Smooth muscle cell of the pulmonary artery (primary cell): ENCODE data around the gene KIR2DL4. TPM values are rescaled to one million over a fixed set of nuclear protein-coding genes. Genes with fewer than 3 reads are reported as not detected.

ENCODE experiments used
- total RNA-seq: library from RNA; depleted of rRNA; stranded (reverse); fragments of >200 nt; gene quantifications from 2 replicates; pipeline ENCODE4 v1.2.3, GENCODE V29; 2014

KIR2DL4 gene
- total RNA-seq: not detected in 2 replicates

DNA sequence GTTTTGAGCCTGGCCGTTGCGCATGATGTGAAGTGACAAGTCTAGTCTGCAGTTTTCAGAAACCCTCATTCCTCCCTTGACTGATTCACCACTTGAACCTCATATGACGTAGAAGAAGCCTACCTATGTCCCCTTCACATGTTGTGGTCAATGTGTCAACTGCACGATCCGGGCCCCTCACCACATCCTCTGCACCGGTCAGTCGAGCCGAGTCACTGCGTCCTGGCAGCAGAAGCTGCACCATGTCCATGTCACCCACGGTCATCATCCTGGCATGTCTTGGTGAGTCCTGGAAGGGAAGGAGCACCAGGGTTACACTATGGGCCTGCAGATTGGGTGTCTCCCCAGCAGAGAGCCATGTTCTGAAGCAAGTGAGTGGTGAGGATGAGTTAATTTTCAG is at the start of gene KIR2DL4:
Gene KIR2DL4 (plus strand): TSS at position 201 of the 400 bp plus-strand sequence. CDS start 42 bp downstream, at position 243.

DNA sequence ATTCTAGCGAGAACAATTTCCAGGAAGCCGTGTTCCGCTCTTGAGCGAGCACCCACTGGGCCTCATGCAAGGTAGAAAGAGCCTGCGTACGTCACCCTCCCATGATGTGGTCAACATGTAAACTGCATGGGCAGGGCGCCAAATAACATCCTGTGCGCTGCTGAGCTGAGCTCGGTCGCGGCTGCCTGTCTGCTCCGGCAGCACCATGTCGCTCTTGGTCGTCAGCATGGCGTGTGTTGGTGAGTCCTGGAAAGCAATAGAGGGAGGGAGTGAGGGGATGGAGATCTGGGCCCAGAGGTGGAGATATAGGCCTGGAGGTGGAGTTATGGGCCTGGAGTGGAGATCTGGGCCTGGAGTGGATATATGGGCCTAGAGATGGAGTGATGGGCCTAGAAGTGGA is 33.8 kb upstream of the KIR2DL4 start, which contains the start of gene KIR2DL1:
Gene KIR2DL1 (plus strand): TSS at position 148 of the 400 bp plus-strand sequence. CDS start 58 bp downstream, at position 206.

DNA sequence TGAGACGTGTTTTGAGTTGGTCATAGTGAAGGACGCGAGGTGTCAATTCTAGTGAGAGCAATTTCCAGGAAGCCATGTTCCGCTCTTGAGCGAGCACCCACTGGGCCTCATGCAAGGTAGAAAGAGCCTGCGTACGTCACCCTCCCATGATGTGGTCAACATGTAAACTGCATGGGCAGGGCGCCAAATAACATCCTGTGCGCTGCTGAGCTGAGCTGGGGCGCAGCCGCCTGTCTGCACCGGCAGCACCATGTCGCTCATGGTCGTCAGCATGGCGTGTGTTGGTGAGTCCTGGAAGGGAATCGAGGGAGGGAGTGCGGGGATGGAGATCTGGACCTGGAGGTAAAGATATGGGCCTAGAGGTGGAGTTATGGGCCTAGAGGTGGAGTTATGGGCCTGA is 12.8 kb downstream of the KIR2DL4 start, which contains the start of gene KIR3DL1:
Gene KIR3DL1 (plus strand): TSS at position 218 of the 400 bp plus-strand sequence.

DNA sequence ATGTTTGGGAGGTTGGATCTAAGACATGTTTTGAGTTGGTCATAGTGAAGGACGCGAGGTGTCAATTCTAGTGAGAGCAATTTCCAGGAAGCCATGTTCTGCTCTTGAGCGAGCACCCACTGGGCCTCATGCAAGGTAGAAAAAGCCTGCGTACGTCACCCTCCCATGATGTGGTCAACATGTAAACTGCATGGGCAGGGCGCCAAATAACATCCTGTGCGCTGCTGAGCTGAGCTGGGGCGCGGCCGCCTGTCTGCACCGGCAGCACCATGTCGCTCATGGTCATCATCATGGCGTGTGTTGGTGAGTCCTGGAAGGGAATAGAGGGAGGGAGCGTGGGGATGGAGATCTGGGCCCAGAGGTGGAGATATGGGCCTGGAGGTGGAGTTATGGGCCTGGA is 29.1 kb downstream of the KIR2DL4 start, which contains the start of gene KIR2DS4:
Gene KIR2DS4 (plus strand): TSS at position 181 of the 400 bp plus-strand sequence.

DNA sequence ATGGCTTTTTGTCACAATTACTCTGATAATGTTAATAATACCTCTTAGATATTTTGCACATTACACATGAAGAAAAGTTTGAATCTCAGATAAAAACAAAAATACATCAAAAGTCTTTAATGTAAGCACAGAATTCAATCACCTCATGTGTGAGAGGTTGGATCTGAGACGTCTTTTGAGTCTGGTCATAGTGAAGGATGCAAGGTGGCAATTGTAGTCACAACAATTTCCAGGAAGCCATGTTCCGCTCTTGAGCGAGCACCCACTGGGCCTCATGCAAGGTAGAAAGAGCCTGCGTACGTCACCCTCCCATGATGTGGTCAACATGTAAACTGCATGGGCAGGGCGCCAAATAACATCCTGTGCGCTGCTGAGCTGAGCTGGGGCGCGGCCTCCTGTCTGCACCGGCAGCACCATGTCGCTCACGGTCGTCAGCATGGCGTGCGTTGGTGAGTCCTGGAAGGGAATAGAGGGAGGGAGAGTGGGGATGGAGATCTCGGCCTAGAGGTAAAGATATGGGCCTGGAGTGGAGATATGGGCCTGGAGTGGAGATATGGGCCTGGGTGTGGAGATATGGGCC is 46.7 kb downstream of the KIR2DL4 start, which contains the start of gene KIR3DL2:
Gene KIR3DL2 (plus strand): TSS at position 383 of the 580 bp plus-strand sequence. CDS start 33 bp downstream, at position 416.

Other genes with a start within 250 kb of the KIR2DL4 start
- not detected in 2 replicates for gene LILRA2, start 229.8 kb upstream of the KIR2DL4 start, total RNA-seq
- gene LILRA1, start 210.0 kb upstream of the KIR2DL4 start, total RNA-seq: not detected in 2 replicates
- gene LILRB1, start 173.1 kb upstream of the KIR2DL4 start, total RNA-seq: not detected in 2 replicates
- gene LILRB4, start 140.6 kb upstream of the KIR2DL4 start, total RNA-seq: not detected in 2 replicates
- gene KIR3DL3, start 79.2 kb upstream of the KIR2DL4 start, total RNA-seq: not detected in 2 replicates
- gene KIR2DL3, start 65.1 kb upstream of the KIR2DL4 start, total RNA-seq: not detected in 2 replicates
- not detected in 2 replicates for gene KIR2DL1, start 33.8 kb upstream of the KIR2DL4 start, total RNA-seq
- not detected in 2 replicates for gene KIR3DL1, start 12.9 kb downstream of the KIR2DL4 start, total RNA-seq
- not detected in 2 replicates for gene KIR2DS4, start 29.1 kb downstream of the KIR2DL4 start, total RNA-seq
- gene KIR3DL2, start 46.8 kb downstream of the KIR2DL4 start, total RNA-seq: not detected in 2 replicates
- gene FCAR, start 70.6 kb downstream of the KIR2DL4 start, total RNA-seq: not detected in 2 replicates
- gene NCR1, start 102.5 kb downstream of the KIR2DL4 start, total RNA-seq: not detected in 2 replicates
- gene NLRP7, start 143.9 kb downstream of the KIR2DL4 start, total RNA-seq: not detected in 2 replicates
- 0.20 and 0.23 TPM in 2 replicates for gene NLRP2, start 162.8 kb downstream of the KIR2DL4 start, total RNA-seq
- 0.13 TPM in 1 of 2 replicates, not detected in the other for gene GP6, start 234.7 kb downstream of the KIR2DL4 start, total RNA-seq